Natural killer cell (primary cell): ENCODE data around the gene SLC35E4. TPM values are rescaled to one million over a fixed set of nuclear protein-coding genes. Genes with fewer than 3 reads are reported as not detected.
"Not testable (repeated sequence)": the region's sequence is repeated elsewhere in the genome, so short reads cannot be mapped to it uniquely, and the experiment has no call there.

Experiments
- ATAC-seq, 3 donors: fragments of 150-1000 bp in 2 of 3; fragments of 200-7000 bp in 1 of 3; cut with Tn5 transposase; 1 replicate in 1 of 3; 2 replicates in 2 of 3; pipeline ENCODE4 v1.10.0; 2021; ENCODE audit warnings: mild to moderate bottlenecking in 2 of 3, moderate library complexity in 2 of 3
- DNase-seq, 2 donors: peaks; one replicate each; pipeline versions ENCODE4 v3.0.0 to v3.0.0-alpha.2; 2013 to 2021; ENCODE audit warnings: mixed read lengths in 1 of 2
- H3K27ac ChIP-seq: one replicate; pipeline ENCODE4 v1.5.1; 2013; ENCODE audit warnings: mild to moderate bottlenecking, low read length
- H3K27me3 ChIP-seq: one replicate; pipeline ENCODE4 v1.6.1; 2013; ENCODE audit warnings: low read length; ENCODE audit not compliant: control insufficient read depth, insufficient read depth
- H3K36me3 ChIP-seq: one replicate; pipeline ENCODE4 v1.6.1; 2013; ENCODE audit warnings: low read length; ENCODE audit not compliant: control insufficient read depth, insufficient read depth
- H3K4me1 ChIP-seq: one replicate; pipeline ENCODE4 v1.6.1; 2013; ENCODE audit warnings: low read length; ENCODE audit not compliant: control insufficient read depth, insufficient read depth
- H3K4me3 ChIP-seq: one replicate; pipeline ENCODE4 v1.5.1; 2013; ENCODE audit warnings: low read length
- H3K9me3 ChIP-seq: one replicate; pipeline ENCODE4 v1.6.1; 2013; ENCODE audit warnings: low read length; ENCODE audit not compliant: control insufficient read depth, insufficient read depth
- H3K27ac Mint-ChIP-seq, 2 donors: one replicate each; pipeline ENCODE4 v1.8.0; 2022; ENCODE audit warnings: mild to moderate bottlenecking in 2 of 2, mixed read lengths in 2 of 2, moderate library complexity in 1 of 2
- H3K27me3 Mint-ChIP-seq, 2 donors: one replicate each; pipeline ENCODE4 v1.8.0; 2022; ENCODE audit warnings: low read depth in 2 of 2, mixed read lengths in 2 of 2
- H3K36me3 Mint-ChIP-seq: one replicate; pipeline ENCODE4 v1.8.0; 2022; ENCODE audit warnings: mixed read lengths
- H3K4me1 Mint-ChIP-seq, 2 donors: one replicate each; pipeline ENCODE4 v1.8.0; 2022; ENCODE audit warnings: mixed read lengths in 2 of 2
- H3K4me3 Mint-ChIP-seq: one replicate; pipeline ENCODE4 v1.8.0; 2022; ENCODE audit warnings: mild to moderate bottlenecking, moderate library complexity, mixed read lengths
- H3K9me3 Mint-ChIP-seq, 2 donors: one replicate each; pipeline ENCODE4 v1.8.0; 2022; ENCODE audit warnings: mixed read lengths in 2 of 2
- WGBS: methylation state at CpG from one replicate; pipeline ENCODE4 v1.1.7; 2013; ENCODE audit warnings: missing lambda C conversion rate; ENCODE audit not compliant: insufficient coverage; 5-methylcytosine and 5-hydroxymethylcytosine counted together
- intact Hi-C: fragments of 100-400 bp; cut with micrococcal nuclease; formaldehyde crosslinking; loops from one replicate; pipeline ENCODE4 v1.14.2; 2022
- total RNA-seq, 4 donors: library from RNA; stranded (reverse); fragments of 120-200 nt in 1 of 4; gene quantifications; one replicate each; pipeline versions ENCODE4 v1.2.3 to v1.2.4, GENCODE V29; 2013 to 2022
- TF ChIP-seq, protein P1 (sequence below): fragments of 200-600 bp; IDR thresholded peaks from one replicate; pipeline ENCODE4 v1.8.0; 2022; ENCODE audit warnings: antibody characterized with exemption

Gene SLC35E4
- total RNA-seq, 3 donors from 2014 or later (not counting 1 experiment from before 2014, with no cell fraction given), result 2.9 to 5.8 (median 2.9) TPM

DNA sequence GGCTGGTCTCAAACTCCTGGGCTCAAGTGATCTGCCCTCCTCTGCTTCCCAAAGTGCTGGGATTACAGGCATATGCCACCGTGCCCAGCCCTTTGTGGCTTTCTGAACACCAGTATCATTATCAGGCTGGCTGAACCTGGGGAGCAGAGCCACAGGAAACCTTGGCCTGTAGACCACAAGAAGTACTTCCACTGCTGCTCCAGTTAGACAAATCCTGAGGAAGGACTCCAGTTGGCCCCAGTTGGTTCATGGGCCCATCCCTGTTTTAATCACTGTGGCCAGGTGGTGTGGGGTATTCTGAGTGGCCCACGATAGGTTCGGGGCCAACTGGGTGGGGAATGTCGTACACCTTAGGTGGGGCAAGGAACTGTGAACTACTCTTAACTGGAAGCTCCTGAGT lies 37.6 kb downstream of the SLC35E4 start:
- Histone ChIP-seq H3K4me3 (no peak overlapping the region), H3K27me3 (no peaks in the 10 kb centered on the region), H3K27ac (no peak overlapping the region), H3K9me3 (no peaks in the 10 kb centered on the region), H3K4me1 (peaks cover 3% of the 10 kb centered on the region), H3K36me3 (no peaks in the 10 kb centered on the region)
- no peak for ATAC-seq
- WGBS, result 70% methylated on average over 4 of the region's 4 CpGs
- H3K36me3 Mint-ChIP-seq, result no peaks in the 10 kb centered on the region
- DNase-seq, result no peak
- no peak overlapping the region for H3K27ac Mint-ChIP-seq
- H3K27me3 Mint-ChIP-seq, result peaks cover 11 to 23% of the 10 kb centered on the region in 2 donors
- intact Hi-C loops, result no loop called here
- peaks cover 7% of the 10 kb centered on the region in 2 donors for H3K4me1 Mint-ChIP-seq
- H3K9me3 Mint-ChIP-seq, result no peaks in the 10 kb centered on the region
- H3K4me3 Mint-ChIP-seq, result no peak overlapping the region
- TF ChIP-seq, protein P1, sequence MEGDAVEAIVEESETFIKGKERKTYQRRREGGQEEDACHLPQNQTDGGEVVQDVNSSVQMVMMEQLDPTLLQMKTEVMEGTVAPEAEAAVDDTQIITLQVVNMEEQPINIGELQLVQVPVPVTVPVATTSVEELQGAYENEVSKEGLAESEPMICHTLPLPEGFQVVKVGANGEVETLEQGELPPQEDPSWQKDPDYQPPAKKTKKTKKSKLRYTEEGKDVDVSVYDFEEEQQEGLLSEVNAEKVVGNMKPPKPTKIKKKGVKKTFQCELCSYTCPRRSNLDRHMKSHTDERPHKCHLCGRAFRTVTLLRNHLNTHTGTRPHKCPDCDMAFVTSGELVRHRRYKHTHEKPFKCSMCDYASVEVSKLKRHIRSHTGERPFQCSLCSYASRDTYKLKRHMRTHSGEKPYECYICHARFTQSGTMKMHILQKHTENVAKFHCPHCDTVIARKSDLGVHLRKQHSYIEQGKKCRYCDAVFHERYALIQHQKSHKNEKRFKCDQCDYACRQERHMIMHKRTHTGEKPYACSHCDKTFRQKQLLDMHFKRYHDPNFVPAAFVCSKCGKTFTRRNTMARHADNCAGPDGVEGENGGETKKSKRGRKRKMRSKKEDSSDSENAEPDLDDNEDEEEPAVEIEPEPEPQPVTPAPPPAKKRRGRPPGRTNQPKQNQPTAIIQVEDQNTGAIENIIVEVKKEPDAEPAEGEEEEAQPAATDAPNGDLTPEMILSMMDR, result no peak

DNA sequence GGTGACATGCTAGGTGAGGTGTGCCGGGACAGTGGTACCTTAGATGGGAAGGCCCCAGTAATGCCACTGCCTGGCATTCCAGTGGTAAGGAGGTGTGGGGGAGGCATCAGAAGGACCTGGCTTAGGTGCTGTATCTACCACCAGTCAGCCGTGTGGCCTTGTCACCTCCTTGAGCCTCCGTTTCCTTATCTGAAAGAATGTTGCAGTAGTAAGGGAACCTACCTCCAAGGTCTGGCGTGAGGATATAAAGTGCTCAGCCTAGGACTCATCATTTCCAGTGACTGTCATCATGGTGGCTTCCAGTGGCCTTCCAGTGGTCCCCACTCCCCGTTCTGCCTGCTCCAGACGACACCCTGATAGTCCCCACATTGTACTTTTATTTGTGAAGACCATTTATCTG lies 38.9 kb downstream of the SLC35E4 start:
- H3K4me3 Mint-ChIP-seq, result no peak overlapping the region
- no peaks in the 10 kb centered on the region for H3K4me1 Mint-ChIP-seq
- H3K27ac Mint-ChIP-seq, result no peak overlapping the region
- Histone ChIP-seq H3K4me3 (no peak overlapping the region), H3K36me3 (no peaks in the 10 kb centered on the region), H3K27me3 (no peaks in the 10 kb centered on the region), H3K4me1 (no peaks in the 10 kb centered on the region), H3K9me3 (no peaks in the 10 kb centered on the region), H3K27ac (no peak overlapping the region)
- no peaks in the 10 kb centered on the region for H3K9me3 Mint-ChIP-seq
- TF ChIP-seq, protein P1, result no peak
- H3K36me3 Mint-ChIP-seq, result no peaks in the 10 kb centered on the region
- H3K27me3 Mint-ChIP-seq, result peaks cover 16 to 32% of the 10 kb centered on the region in 2 donors
- WGBS, result 85% methylated on average over 6 of the region's 6 CpGs
- no peak for ATAC-seq
- DNase-seq, result no peak
- intact Hi-C loops, result no loop called here

DNA sequence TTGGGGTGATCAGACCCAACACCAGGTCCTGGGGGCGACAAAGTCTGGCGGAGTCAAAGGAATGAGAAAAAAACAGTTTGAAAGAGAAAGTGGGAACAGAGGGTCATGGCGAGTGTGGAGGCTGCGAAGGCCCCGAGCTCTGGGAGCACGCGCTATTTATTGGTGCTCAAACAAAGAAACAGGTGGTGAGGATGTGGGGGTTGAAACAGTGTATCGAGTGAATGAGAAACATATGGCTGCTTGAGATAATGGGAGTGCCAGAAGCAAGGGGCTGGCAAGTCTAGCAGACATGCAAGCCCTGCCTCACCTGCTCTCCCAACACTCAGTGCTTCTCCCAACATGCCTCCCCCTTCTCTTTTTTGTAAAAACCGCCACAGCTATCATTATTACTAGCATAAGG lies 39.9 kb downstream of the SLC35E4 start:
- no peaks in the 10 kb centered on the region for H3K9me3 ChIP-seq
- no peak overlapping the region for H3K4me3 Mint-ChIP-seq
- ATAC-seq (no peak), DNase-seq (no peak)
- no peaks in the 10 kb centered on the region for H3K4me1 Mint-ChIP-seq
- no peak overlapping the region for H3K27ac Mint-ChIP-seq
- H3K27me3 ChIP-seq, result no peaks in the 10 kb centered on the region
- H3K9me3 Mint-ChIP-seq, result no peaks in the 10 kb centered on the region
- TF ChIP-seq, protein P1, result no peak
- H3K4me1 ChIP-seq, result no peaks in the 10 kb centered on the region
- no peaks in the 10 kb centered on the region for H3K36me3 Mint-ChIP-seq
- WGBS, result 93% methylated on average over 8 of the region's 9 CpGs
- intact Hi-C loops, result no loop called here
- H3K36me3 ChIP-seq, result no peaks in the 10 kb centered on the region
- peaks cover 18 to 33% of the 10 kb centered on the region in 2 donors for H3K27me3 Mint-ChIP-seq
- H3K27ac ChIP-seq, result no peak overlapping the region
- no peak overlapping the region for H3K4me3 ChIP-seq

DNA sequence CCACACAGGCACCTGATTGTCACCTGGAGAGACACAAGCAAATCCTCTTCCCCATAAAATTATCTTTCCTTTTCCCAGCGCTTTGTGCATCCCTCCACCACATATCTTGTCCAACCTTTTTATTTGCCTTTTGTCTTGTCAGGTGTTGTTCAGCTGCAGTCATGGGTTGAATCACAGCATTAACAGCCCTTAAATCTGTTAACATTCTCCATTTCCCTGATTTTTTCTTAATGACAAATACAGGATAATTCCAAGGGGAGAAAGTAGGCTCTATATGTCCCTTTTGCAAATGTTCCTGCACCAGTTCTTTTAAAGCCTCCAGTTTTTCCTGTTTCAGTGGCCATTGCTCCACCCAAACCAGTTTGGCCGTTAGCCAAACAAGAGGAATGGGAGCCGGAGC lies 41.0 kb downstream of the SLC35E4 start:
- intact Hi-C loops, DNase-seq, H3K9me3 ChIP-seq, H3K4me3 ChIP-seq, H3K27ac Mint-ChIP-seq, H3K27ac ChIP-seq, H3K9me3 Mint-ChIP-seq, H3K4me1 Mint-ChIP-seq, H3K36me3 Mint-ChIP-seq, H3K36me3 ChIP-seq, H3K27me3 ChIP-seq, H3K4me3 Mint-ChIP-seq, ATAC-seq, H3K4me1 ChIP-seq: not testable (repeated sequence)
- WGBS, result 96% methylated on average over 3 of the region's 3 CpGs
- peaks cover 18 to 33% of the 10 kb centered on the region in 2 donors for H3K27me3 Mint-ChIP-seq

DNA sequence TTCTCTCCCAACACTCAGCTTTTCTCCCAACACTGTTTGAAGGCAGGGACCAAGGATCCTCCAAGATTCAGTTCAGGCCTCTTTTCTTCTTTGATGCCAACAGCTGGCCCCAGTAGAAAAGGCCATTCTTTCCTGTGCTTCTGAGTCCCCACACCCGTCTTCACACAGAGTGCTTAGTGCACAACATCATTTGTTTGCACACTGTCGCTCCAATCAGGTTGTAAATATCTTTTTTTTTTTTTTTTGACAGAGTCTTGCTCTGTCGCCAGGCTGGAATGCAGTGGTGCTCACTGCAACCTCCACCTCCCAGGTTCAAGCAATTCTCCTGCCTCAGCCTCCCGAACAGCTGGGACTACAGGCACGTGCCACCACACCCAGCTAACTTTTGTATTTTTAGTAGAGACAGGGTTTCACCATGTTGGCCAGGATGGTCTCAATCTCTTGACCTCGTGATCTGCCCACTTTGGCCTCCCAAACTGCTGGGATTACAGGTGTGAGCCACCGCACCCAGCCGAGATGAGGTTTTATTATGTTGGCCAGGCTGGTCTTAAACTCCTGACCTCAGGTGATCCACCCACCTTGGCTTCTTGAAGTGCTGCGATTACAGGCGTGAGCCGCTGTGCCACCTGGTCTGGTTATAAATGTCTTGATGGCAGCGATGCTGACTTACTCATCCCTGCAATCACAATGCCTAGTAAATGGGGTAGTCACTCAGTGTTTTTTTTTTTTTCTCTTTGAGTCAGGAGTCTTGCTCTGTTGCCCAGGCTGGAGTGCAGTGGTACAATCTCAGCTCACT lies 44.5 kb downstream of the SLC35E4 start:
- DNase-seq, H3K36me3 Mint-ChIP-seq, H3K36me3 ChIP-seq, ATAC-seq, H3K27ac ChIP-seq, H3K4me3 Mint-ChIP-seq, intact Hi-C loops, H3K4me1 ChIP-seq, H3K4me3 ChIP-seq, H3K27ac Mint-ChIP-seq, H3K4me1 Mint-ChIP-seq, H3K9me3 Mint-ChIP-seq, H3K9me3 ChIP-seq, H3K27me3 ChIP-seq: not testable (repeated sequence)
- peaks cover 18 to 33% of the 10 kb centered on the region in 2 donors for H3K27me3 Mint-ChIP-seq
- WGBS, result 88% methylated on average over 12 of the region's 12 CpGs
